Heart left ventricle (tissue), 13 donors: ENCODE data around the gene CMIP.

Experiments used
- CTCF ChIP-seq, 12 donors: fragments of 200-600 bp; sonication (generic) in 4 of 12; IDR thresholded peaks; one replicate each; pipeline versions ENCODE4 v1.5.0 to v1.8.0; 2018 to 2022; ENCODE audit warnings: antibody characterized with exemption in 12 of 12, mild to moderate bottlenecking in 5 of 12
- POLR2A ChIP-seq, 2 donors: fragments of 450-650 bp; IDR thresholded peaks; one replicate each; pipeline ENCODE4 v1.6.1; 2017; ENCODE audit warnings: antibody characterized with exemption in 2 of 2, mild to moderate bottlenecking in 2 of 2, moderate library complexity in 2 of 2
- donor health status: ischemic (EF 13 %, LVEDD 7.1; RV severe dilation, severe dysfunction).
- donor health status: DM: no; HTN: yes; CAD: no.
- donor health status: DM: no; HTN: no; CAD: no.
- donor health status: ischemic (EF 25% LVEDD 6.9; RV normal size, moderate dysfunction).
- donor health status: ischemic (EF 25% LVEDD 5.7; RV mildly dilated, moderate dysfunction).
- donor health status: ischemic (EF 35%, LVEDD 5.7; RV mildly dilated, moderate dysfunction).
- donor health status: nonischemic (EF 11% LVEDD 7.7; RV severe dilation, severe dysfunction).
- donor health status: DM: yes; HTN: yes; CAD: no.
- donor health status: PGD.
- donor health status: ischemic (EF 29% LVEDD 5.4; RV normal size, mild dysfunction).
- donor health status: nonischemic (EF 23%, LVEDD 6.1; RV moderate dilation, normal function).

- no peak for TF ChIP-seq CTCF (IDR thresholded peaks at IDR 0.05)
- no peak for TF ChIP-seq POLR2A (IDR thresholded peaks at IDR 0.05)
Observed at GRCh38 chr16:81600275-81600674, 155.7 kb downstream of the CMIP start.
